Tibial artery (tissue), 4 donors: Measurements from ENCODE around the gene PADI1.

ENCODE experiments used
- DNase-seq, 2 donors: peaks; one replicate each; pipeline ENCODE4 v3.0.0-alpha.2; 2019
- H3K27ac ChIP-seq, 2 donors: fragments of 200-600 bp; sonication (generic) in 1 of 2; 1 replicate in 1 of 2; 2 replicates in 1 of 2; pipeline ENCODE4 v1.5.1; 2018 to 2019; ENCODE audit warnings: mild to moderate bottlenecking in 1 of 2
- H3K27me3 ChIP-seq, 2 donors: fragments of 200-600 bp; sonication (generic) in 1 of 2; one replicate each; pipeline versions ENCODE4 v1.5.1 to v1.6.0; 2016 to 2019
- H3K36me3 ChIP-seq, 3 donors: fragments of 200-600 bp; sonication (generic) in 2 of 3; one replicate each; pipeline ENCODE4 v1.5.1; 2016 to 2019; ENCODE audit warnings: mild to moderate bottlenecking in 2 of 3
- H3K4me1 ChIP-seq, 4 donors: fragments of 200-600 bp; sonication (generic) in 2 of 4; 1 replicate in 3 of 4; 2 replicates in 1 of 4; pipeline ENCODE4 v1.5.1; 2016 to 2019
- H3K4me3 ChIP-seq, 2 donors: fragments of 200-600 bp; sonication (generic) in 1 of 2; 1 replicate in 1 of 2; 2 replicates in 1 of 2; pipeline ENCODE4 v1.5.1; 2018 to 2019; ENCODE audit warnings: mild to moderate bottlenecking in 2 of 2
- H3K9me3 ChIP-seq, 3 donors: fragments of 200-600 bp; sonication (generic) in 1 of 3; one replicate each; pipeline ENCODE4 v1.5.1; 2016 to 2019
- CTCF ChIP-seq, 2 experiments: fragments of 200-600 bp in 1 of 2; fragments of 450-650 bp in 1 of 2; IDR thresholded peaks; one replicate each; pipeline ENCODE4 v1.5.1; 2017 to 2019; ENCODE audit warnings: antibody characterized with exemption in 2 of 2, mild to moderate bottlenecking in 1 of 2, moderate library complexity in 1 of 2
- intact Hi-C: fragments of 100-400 bp; cut with DNase I; formaldehyde crosslinking; loops from one replicate; pipeline ENCODE4 v1.15.0; 2023; ENCODE audit warnings: low total_unique reads

The PADI1 gene

GRCh38 chr1:17280436-17280835 lies 75.5 kb downstream of the PADI1 start:
- no peaks in the 10 kb centered on the region for H3K9me3 ChIP-seq
- H3K36me3 ChIP-seq: no peaks in the 10 kb centered on the region
- no peak for DNase-seq
- no peak overlapping the region for H3K4me3 ChIP-seq
- H3K27ac ChIP-seq: no peak overlapping the region
- intact Hi-C loops: no loop called here
- peaks cover 0 to 72% of the 10 kb centered on the region in 2 donors for H3K27me3 ChIP-seq
- TF ChIP-seq CTCF (IDR thresholded peaks at IDR 0.05): no peak
- no peaks in the 10 kb centered on the region for H3K4me1 ChIP-seq

DNA sequence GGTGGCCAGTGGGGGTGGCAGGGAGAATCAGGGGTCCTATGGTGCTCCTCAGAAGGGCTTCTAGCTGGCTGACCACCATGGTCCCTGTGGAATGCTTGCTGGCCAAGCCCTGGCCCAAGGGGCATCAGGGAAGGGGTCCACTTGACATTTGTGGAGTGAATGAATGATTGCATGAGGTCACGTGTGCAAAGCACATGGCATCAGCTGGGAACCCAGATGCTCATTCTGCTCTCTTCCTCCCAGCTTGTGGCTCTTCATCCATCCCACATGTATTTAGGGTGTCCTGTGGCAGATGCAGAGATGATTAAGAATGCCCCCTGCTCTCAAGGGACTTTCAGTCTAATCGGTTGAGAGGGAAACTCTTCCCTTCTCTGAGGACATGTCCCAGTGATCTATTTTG lies 76.0 kb downstream of the PADI1 start:
- DNase-seq: no peak
- intact Hi-C loops: no loop called here
- H3K4me3 ChIP-seq: no peak overlapping the region
- no peak for TF ChIP-seq CTCF (IDR thresholded peaks at IDR 0.05)
- H3K27me3 ChIP-seq: peaks cover 0 to 71% of the 10 kb centered on the region in 2 donors
- no peaks in the 10 kb centered on the region for H3K4me1 ChIP-seq
- H3K9me3 ChIP-seq: no peaks in the 10 kb centered on the region
- H3K36me3 ChIP-seq: no peaks in the 10 kb centered on the region
- no peak overlapping the region for H3K27ac ChIP-seq

GRCh38 chr1:17281775-17282181 lies 76.8 kb downstream of the PADI1 start:
- TF ChIP-seq CTCF (IDR thresholded peaks at IDR 0.05): no peak
- peaks cover 0 to 65% of the 10 kb centered on the region in 2 donors for H3K27me3 ChIP-seq
- H3K36me3 ChIP-seq: no peaks in the 10 kb centered on the region
- no peaks in the 10 kb centered on the region for H3K4me1 ChIP-seq
- no peak overlapping the region for H3K4me3 ChIP-seq
- no peak for DNase-seq
- H3K27ac ChIP-seq: no peak overlapping the region
- intact Hi-C loops: no loop called here
- H3K9me3 ChIP-seq: no peaks in the 10 kb centered on the region

DNA sequence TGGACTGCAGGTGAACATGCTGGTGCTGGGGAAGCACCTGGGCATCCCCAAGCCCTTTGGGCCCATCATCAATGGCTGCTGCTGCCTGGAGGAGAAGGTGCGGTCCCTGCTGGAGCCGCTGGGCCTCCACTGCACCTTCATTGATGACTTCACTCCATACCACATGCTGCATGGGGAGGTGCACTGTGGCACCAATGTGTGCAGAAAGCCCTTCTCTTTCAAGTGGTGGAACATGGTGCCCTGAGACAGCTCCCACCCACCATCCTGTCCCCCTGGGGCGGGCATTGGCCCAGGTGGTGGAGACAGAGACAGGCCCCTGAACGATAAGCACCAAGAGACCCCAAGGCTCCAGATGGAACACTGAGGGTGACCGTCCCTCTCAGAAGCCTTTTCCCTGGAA lies 77.9 kb downstream of the PADI1 start:
- DNase-seq: no peak
- Histone ChIP-seq H3K27ac (no peak overlapping the region), H3K27me3 (peaks cover 0 to 66% of the 10 kb centered on the region in 2 donors), H3K36me3 (no peaks in the 10 kb centered on the region), H3K4me3 (no peak overlapping the region), H3K9me3 (no peaks in the 10 kb centered on the region), H3K4me1 (no peaks in the 10 kb centered on the region)
- intact Hi-C loops: no loop called here
- no peak for TF ChIP-seq CTCF (IDR thresholded peaks at IDR 0.05)

- Histone ChIP-seq H3K27ac (no peak overlapping the region), H3K9me3 (no peaks in the 10 kb centered on the region), H3K36me3 (no peaks in the 10 kb centered on the region), H3K27me3 (peaks cover 0 to 58% of the 10 kb centered on the region in 2 donors), H3K4me1 (no peaks in the 10 kb centered on the region), H3K4me3 (no peak overlapping the region)
- intact Hi-C loops: no loop called here
- no peak for DNase-seq
- no peak for TF ChIP-seq CTCF (IDR thresholded peaks at IDR 0.05)
Measured at GRCh38 chr1:17286646-17287045, 81.7 kb downstream of the PADI1 start.

- intact Hi-C loops: no loop called here
- no peaks in the 10 kb centered on the region for H3K9me3 ChIP-seq
- DNase-seq: no peak
- H3K36me3 ChIP-seq: no peaks in the 10 kb centered on the region
- TF ChIP-seq CTCF (IDR thresholded peaks at IDR 0.05): no peak
- no peaks in the 10 kb centered on the region for H3K4me1 ChIP-seq
- H3K4me3 ChIP-seq: no peak overlapping the region
- peaks cover 0 to 56% of the 10 kb centered on the region in 2 donors for H3K27me3 ChIP-seq
- H3K27ac ChIP-seq: no peak overlapping the region
Measured at GRCh38 chr1:17287130-17287776, 82.3 kb downstream of the PADI1 start.
